ENCODE results near the gene CCNJL.

DNA sequence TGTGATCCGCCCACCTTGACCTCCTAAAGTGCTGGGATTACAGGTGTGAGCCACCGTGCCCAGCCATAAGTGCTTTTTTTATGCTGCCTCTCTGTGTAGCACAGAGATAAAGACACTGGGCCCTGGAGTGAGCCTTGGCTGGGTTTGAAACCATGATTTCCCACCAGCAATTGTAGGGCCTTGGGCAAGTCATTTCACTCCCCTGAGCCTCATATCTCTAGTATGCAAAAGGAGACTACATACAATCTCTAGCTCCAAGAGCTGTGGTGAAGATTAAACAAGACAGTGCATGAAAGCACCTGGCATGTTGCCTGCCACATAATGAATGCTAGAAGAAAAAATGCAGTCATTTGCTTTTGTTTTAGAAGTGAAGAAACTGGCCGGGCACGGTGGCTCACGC lies 79.1 kb downstream of the CCNJL start:
- TF ChIP-seq POLR2A (IDR thresholded peaks at IDR 0.05) (no peak), CTCF (IDR thresholded peaks at IDR 0.05) (no peak)
